ENCODE measurements around the gene ENTPD2. TPM values are rescaled to one million over a fixed set of nuclear protein-coding genes. Genes with fewer than 3 reads are reported as not detected.

Gene ENTPD2
- total and polyA plus RNA-seq, 4 donors: 0.09 to 0.40 (median 0.21) TPM

DNA sequence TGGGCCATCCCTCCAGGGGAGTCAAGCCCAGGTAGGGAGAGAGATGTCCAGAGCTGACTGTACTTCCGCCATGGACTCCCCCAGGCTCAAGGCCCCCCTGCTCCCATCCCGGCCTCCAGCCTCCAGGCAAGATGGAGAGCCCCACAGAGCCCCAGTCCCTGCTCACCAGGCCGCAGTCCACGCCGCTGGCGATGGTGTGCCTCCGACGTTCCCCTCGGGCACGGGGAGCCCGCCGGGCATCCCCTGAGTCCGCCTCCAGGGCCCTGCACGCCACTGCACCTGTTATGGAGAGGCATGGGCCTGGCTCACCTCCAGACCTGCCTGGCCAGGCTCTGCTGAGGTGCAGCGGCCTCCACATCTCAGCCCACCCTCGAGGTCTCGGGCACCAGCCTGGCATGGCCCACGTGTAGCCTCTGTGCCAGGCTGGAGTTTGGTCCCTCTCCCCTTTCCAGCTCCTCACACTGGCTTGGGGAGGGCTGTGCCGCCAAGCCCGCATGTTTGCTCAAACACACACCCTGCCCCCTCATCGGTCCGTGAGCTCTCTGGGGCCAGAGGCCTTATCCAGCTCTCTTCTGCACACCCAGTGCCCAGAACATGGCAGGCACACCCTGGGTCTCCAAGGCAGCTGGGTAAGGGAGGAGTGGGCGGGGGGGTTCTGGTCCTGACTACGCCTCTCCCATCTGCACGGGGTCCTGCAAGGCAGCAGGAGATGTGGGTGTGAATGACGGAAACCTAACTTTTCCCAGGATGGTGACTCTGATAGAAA is 12.4 kb upstream of the ENTPD2 start:
- no peak overlapping the region for H3K9ac ChIP-seq (ENCODE audit: low read depth in 1 of 2, low read length in 2 of 2)
- peaks cover 4 to 17% (median 5%) of the 10 kb centered on the region in 4 donors for H3K4me1 ChIP-seq (ENCODE audit: control insufficient read depth in 4 of 4, insufficient read depth in 4 of 4, low read length in 3 of 4)
- no peak overlapping the region for H3K27ac ChIP-seq (ENCODE audit: low read depth in 1 of 2, low read length in 2 of 2)
- peaks cover 0 to 13% (median 1%) of the 10 kb centered on the region in 4 donors for H3K27me3 ChIP-seq (ENCODE audit: control insufficient read depth in 4 of 4, insufficient read depth in 4 of 4, low read length in 3 of 4)
- no peak overlapping the region for H3K4me3 ChIP-seq (ENCODE audit: low read depth in 1 of 3, low read length in 3 of 3)
- no peaks in the 10 kb centered on the region for H3K9me3 ChIP-seq (ENCODE audit: control insufficient read depth in 4 of 4, low read length in 3 of 4)
- H3K36me3 ChIP-seq (ENCODE audit: control insufficient read depth in 4 of 4, insufficient read depth in 3 of 4, low read depth in 1 of 4, low read length in 3 of 4): no peaks in the 10 kb centered on the region
- TF ChIP-seq FOXA2 (IDR thresholded peaks at IDR 0.05): no peak
- no peak for TF ChIP-seq FOXA1 (IDR thresholded peaks at IDR 0.05)
- no peak for TF ChIP-seq RAD21 (IDR thresholded peaks at IDR 0.05)
- TF ChIP-seq, protein P1, sequence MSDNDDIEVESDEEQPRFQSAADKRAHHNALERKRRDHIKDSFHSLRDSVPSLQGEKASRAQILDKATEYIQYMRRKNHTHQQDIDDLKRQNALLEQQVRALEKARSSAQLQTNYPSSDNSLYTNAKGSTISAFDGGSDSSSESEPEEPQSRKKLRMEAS (IDR thresholded peaks at IDR 0.05): no peak
- TF ChIP-seq GABPA (IDR thresholded peaks at IDR 0.05 in 1 of 2, conservative IDR thresholded peaks at IDR 0.05 in 1 of 2): no peak
- no peak for TF ChIP-seq YY1 (IDR thresholded peaks at IDR 0.05)
- TF ChIP-seq JUND (IDR thresholded peaks at IDR 0.05): no peak
- TF ChIP-seq, protein P2, sequence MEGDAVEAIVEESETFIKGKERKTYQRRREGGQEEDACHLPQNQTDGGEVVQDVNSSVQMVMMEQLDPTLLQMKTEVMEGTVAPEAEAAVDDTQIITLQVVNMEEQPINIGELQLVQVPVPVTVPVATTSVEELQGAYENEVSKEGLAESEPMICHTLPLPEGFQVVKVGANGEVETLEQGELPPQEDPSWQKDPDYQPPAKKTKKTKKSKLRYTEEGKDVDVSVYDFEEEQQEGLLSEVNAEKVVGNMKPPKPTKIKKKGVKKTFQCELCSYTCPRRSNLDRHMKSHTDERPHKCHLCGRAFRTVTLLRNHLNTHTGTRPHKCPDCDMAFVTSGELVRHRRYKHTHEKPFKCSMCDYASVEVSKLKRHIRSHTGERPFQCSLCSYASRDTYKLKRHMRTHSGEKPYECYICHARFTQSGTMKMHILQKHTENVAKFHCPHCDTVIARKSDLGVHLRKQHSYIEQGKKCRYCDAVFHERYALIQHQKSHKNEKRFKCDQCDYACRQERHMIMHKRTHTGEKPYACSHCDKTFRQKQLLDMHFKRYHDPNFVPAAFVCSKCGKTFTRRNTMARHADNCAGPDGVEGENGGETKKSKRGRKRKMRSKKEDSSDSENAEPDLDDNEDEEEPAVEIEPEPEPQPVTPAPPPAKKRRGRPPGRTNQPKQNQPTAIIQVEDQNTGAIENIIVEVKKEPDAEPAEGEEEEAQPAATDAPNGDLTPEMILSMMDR (IDR thresholded peaks at IDR 0.05; ENCODE audit: low read depth, low read length, missing input control): no peak
- no peak for TF ChIP-seq HNF4A (conservative IDR thresholded peaks at IDR 0.05)
- no peak for TF ChIP-seq TAF1 (conservative IDR thresholded peaks at IDR 0.05)
- TF ChIP-seq SP1 (IDR thresholded peaks at IDR 0.05): no peak
- TF ChIP-seq, protein P3, sequence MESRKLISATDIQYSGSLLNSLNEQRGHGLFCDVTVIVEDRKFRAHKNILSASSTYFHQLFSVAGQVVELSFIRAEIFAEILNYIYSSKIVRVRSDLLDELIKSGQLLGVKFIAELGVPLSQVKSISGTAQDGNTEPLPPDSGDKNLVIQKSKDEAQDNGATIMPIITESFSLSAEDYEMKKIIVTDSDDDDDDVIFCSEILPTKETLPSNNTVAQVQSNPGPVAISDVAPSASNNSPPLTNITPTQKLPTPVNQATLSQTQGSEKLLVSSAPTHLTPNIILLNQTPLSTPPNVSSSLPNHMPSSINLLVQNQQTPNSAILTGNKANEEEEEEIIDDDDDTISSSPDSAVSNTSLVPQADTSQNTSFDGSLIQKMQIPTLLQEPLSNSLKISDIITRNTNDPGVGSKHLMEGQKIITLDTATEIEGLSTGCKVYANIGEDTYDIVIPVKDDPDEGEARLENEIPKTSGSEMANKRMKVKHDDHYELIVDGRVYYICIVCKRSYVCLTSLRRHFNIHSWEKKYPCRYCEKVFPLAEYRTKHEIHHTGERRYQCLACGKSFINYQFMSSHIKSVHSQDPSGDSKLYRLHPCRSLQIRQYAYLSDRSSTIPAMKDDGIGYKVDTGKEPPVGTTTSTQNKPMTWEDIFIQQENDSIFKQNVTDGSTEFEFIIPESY (IDR thresholded peaks at IDR 0.05): no peak
- TF ChIP-seq, protein P4, sequence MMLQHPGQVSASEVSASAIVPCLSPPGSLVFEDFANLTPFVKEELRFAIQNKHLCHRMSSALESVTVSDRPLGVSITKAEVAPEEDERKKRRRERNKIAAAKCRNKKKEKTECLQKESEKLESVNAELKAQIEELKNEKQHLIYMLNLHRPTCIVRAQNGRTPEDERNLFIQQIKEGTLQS (IDR thresholded peaks at IDR 0.05): no peak
- no peak for DNase-seq (ENCODE audit: low spot score)
- WGBS: 76% methylated on average over 26 of the region's 26 CpGs

DNA sequence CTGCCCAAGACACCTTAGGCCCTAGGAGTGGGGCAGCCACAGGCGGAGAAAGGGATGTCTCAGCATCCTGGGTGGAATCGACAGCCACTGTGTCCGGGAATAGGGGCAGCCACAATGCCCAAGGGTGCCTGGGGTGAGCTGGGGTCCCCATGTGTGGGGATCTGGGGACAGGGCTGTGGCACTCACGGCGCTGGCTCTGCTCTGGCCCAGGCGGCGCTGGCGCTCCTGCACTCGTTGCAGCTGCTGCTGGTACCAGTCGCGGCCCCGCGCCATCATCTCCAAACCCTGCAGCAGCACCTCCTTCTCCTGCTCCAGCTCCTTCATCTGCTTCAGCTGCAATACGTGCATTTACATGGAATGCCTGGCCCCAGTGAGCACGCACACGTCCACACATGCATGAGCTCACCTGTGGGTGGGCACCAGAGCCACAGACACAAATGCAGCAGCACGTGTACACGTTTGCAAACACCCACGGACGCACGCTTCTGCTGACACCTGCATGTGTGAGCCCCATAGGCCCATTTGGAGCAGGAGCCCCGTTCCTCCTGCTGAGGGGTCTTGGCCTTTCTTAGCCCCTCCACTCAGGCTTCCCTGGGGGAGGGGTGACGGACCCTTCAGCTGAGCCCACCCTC is 11.6 kb upstream of the ENTPD2 start:
- H3K4me3 ChIP-seq (ENCODE audit: low read depth in 1 of 3, low read length in 3 of 3): no peak overlapping the region
- H3K27ac ChIP-seq (ENCODE audit: low read depth in 1 of 2, low read length in 2 of 2): no peak overlapping the region
- WGBS: 79% methylated on average over 23 of the region's 23 CpGs
- no peak overlapping the region for H3K9ac ChIP-seq (ENCODE audit: low read depth in 1 of 2, low read length in 2 of 2)
- H3K27me3 ChIP-seq (ENCODE audit: control insufficient read depth in 4 of 4, insufficient read depth in 4 of 4, low read length in 3 of 4): peaks cover 0 to 13% (median 1%) of the 10 kb centered on the region in 4 donors
- H3K9me3 ChIP-seq (ENCODE audit: control insufficient read depth in 4 of 4, low read length in 3 of 4): no peaks in the 10 kb centered on the region
- no peaks in the 10 kb centered on the region for H3K36me3 ChIP-seq (ENCODE audit: control insufficient read depth in 4 of 4, insufficient read depth in 3 of 4, low read depth in 1 of 4, low read length in 3 of 4)
- DNase-seq (ENCODE audit: low spot score): no peak
- peaks cover 2 to 13% (median 3%) of the 10 kb centered on the region in 4 donors for H3K4me1 ChIP-seq (ENCODE audit: control insufficient read depth in 4 of 4, insufficient read depth in 4 of 4, low read length in 3 of 4)
- TF ChIP-seq, protein P1 (IDR thresholded peaks at IDR 0.05): no peak
- TF ChIP-seq FOXA2 (IDR thresholded peaks at IDR 0.05) (no peak), RXRA (IDR thresholded peaks at IDR 0.05) (no peak), RAD21 (IDR thresholded peaks at IDR 0.05) (no peak), NR2F2 (IDR thresholded peaks at IDR 0.05) (no peak), FOXA1 (IDR thresholded peaks at IDR 0.05) (no peak), EGR1 (IDR thresholded peaks at IDR 0.05; ENCODE audit: low read depth in 2 of 2) (no peak), TAF1 (conservative IDR thresholded peaks at IDR 0.05) (no peak)
- TF ChIP-seq, protein P3 (IDR thresholded peaks at IDR 0.05): no peak
